H1 (cell line): ENCODE measurements around the gene FUT6. TPM values are rescaled to one million over a fixed set of nuclear protein-coding genes. Genes with fewer than 3 reads are reported as not detected.

Experiments used
- CHD7 ChIP-seq: fragments of 300-600 bp; sonication (generic); IDR thresholded peaks from 2 replicates; pipeline ENCODE4 v1.7.1; 2012; ENCODE audit warnings: low read length, moderate library complexity, mild to moderate bottlenecking, inconsistent platforms; ENCODE audit not compliant: insufficient replicate concordance
- polyA plus RNA-seq, 7 experiments: library from polyadenylated mRNA; depleted of rRNA in 3 of 7; stranded (reverse) in 5 of 7; unstranded in 2 of 7; fragments of >200 nt in 5 of 7; fragments of 200-250 nt in 2 of 7; gene quantifications; 1 replicate in 5 of 7; 2 replicates in 1 of 7; 4 replicates in 1 of 7; pipeline versions ENCODE4 v1.2.1 to v1.2.3, GENCODE V29; 2011 to 2013; ENCODE audit warnings: missing spikeins in 2 of 7, mixed read lengths in 2 of 7
- total RNA-seq: library from RNA; stranded (reverse); fragmentation: NEBNext Ultra II Directional; extraction: Animal tissue kit (Norgen Biotek cat#: 25700); gene quantifications from 2 replicates; pipeline ENCODE4 v1.2.1, GENCODE V29; 2021

Gene FUT6
- total and polyA plus RNA-seq, 2 of the 8 experiments (the other 6 are each of a cell fraction or from before 2014, with no cell fraction given), result not detected

- no peak for TF ChIP-seq CHD7
Observed at GRCh38 chr19:5877882-5878281, 38.4 kb upstream of the FUT6 start (continued).
